Parathyroid adenoma (tissue), 2 donors: ENCODE data around the gene MED22.

Experiments used
- H2AFZ ChIP-seq: fragments of 300-600 bp; sonication (generic); one replicate; pipeline ENCODE4 v1.7.0; 2017; ENCODE audit warnings: antibody characterized with exemption, mild to moderate bottlenecking
- H3K27ac ChIP-seq: fragments of 300-600 bp; sonication (generic); one replicate; pipeline ENCODE4 v1.7.0; 2017
- H3K27me3 ChIP-seq: fragments of 300-600 bp; sonication (generic); one replicate; pipeline ENCODE4 v1.7.0; 2017; ENCODE audit warnings: low read length; ENCODE audit not compliant: control insufficient read depth, insufficient read depth
- H3K36me3 ChIP-seq: fragments of 300-600 bp; sonication (generic); one replicate; pipeline ENCODE4 v1.7.0; 2017; ENCODE audit warnings: low read length; ENCODE audit not compliant: control insufficient read depth, insufficient read depth
- H3K4me1 ChIP-seq: fragments of 300-600 bp; sonication (generic); one replicate; pipeline ENCODE4 v1.7.0; 2017; ENCODE audit warnings: control low read depth
- H3K4me2 ChIP-seq: fragments of 300-600 bp; sonication (generic); one replicate; pipeline ENCODE4 v1.7.0; 2017; ENCODE audit warnings: low read length
- H3K4me3 ChIP-seq: fragments of 300-600 bp; sonication (generic); one replicate; pipeline ENCODE4 v1.7.0; 2017; ENCODE audit warnings: low read depth, low read length
- H3K79me2 ChIP-seq: fragments of 300-600 bp; sonication (generic); one replicate; pipeline ENCODE4 v1.7.0; 2017; ENCODE audit warnings: control low read depth
- H3K9ac ChIP-seq: fragments of 300-600 bp; sonication (generic); one replicate; pipeline ENCODE4 v1.7.0; 2017; ENCODE audit warnings: mild to moderate bottlenecking
- H3K9me3 ChIP-seq: fragments of 300-600 bp; sonication (generic); one replicate; pipeline ENCODE4 v1.7.0; 2017; ENCODE audit warnings: low read length; ENCODE audit not compliant: control insufficient read depth
- TF ChIP-seq, protein P1 (sequence below): fragments of 300-600 bp; sonication (generic); IDR thresholded peaks from one replicate; pipeline ENCODE4 v1.7.0; 2017; ENCODE audit warnings: antibody characterized with exemption, mild to moderate bottlenecking
- donor health status: primary hyperparathyroidism.

The MED22 gene

DNA sequence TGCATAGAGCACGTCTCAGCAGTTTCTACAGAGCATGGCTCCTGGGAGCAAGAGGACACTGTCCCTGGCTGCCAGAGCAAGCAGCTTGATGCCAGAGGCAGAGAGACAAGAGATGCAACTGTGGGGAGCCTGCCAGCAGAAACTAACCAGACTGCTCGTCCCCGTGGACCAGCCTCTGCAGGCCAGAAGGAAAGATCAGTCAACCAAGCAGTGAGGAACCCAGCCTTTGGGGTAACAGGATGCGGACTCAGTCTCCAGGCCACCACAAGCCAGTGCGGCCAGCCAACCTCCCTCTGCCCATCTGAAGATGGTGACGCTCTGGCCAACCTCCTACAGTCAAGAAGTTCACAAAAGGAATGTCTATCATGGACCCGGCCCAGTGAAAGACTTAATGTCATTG is 24.2 kb upstream of the MED22 start:
- TF ChIP-seq, protein P1, sequence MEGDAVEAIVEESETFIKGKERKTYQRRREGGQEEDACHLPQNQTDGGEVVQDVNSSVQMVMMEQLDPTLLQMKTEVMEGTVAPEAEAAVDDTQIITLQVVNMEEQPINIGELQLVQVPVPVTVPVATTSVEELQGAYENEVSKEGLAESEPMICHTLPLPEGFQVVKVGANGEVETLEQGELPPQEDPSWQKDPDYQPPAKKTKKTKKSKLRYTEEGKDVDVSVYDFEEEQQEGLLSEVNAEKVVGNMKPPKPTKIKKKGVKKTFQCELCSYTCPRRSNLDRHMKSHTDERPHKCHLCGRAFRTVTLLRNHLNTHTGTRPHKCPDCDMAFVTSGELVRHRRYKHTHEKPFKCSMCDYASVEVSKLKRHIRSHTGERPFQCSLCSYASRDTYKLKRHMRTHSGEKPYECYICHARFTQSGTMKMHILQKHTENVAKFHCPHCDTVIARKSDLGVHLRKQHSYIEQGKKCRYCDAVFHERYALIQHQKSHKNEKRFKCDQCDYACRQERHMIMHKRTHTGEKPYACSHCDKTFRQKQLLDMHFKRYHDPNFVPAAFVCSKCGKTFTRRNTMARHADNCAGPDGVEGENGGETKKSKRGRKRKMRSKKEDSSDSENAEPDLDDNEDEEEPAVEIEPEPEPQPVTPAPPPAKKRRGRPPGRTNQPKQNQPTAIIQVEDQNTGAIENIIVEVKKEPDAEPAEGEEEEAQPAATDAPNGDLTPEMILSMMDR, result no peak
- Histone ChIP-seq H2AFZ (no peak overlapping the region), H3K4me1 (peaks cover 19% of the 10 kb centered on the region), H3K9ac (no peak overlapping the region), H3K4me2 (no peak overlapping the region), H3K4me3 (no peak overlapping the region), H3K27ac (no peak overlapping the region), H3K36me3 (no peaks in the 10 kb centered on the region), H3K79me2 (peaks cover 42% of the 10 kb centered on the region), H3K9me3 (no peaks in the 10 kb centered on the region), H3K27me3 (no peaks in the 10 kb centered on the region)

DNA sequence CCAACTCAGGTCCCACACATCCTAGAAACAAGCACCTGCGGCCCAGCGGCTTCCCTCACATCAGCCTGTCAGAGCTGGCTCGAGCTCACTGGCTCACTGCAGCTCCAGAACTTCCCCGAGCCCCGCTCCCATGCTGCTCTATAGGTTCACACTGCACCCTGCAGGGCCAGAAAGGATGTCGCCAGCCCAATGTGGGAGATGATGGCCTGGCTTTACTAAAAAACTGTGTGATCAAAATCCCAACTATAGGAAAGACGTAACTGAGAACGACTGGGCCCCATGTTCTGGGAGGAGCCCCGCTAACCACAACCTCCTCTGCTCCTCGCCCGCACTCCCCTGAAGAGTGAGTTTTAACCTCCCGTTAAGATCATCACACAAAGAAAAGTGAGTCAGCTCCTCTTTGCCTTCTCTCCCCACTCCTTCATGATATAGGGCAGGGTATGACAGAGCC is 23.4 kb upstream of the MED22 start:
- Histone ChIP-seq H3K9ac (no peak overlapping the region), H3K4me3 (no peak overlapping the region), H3K4me1 (peaks cover 19% of the 10 kb centered on the region), H3K79me2 (peaks cover 42% of the 10 kb centered on the region), H2AFZ (no peak overlapping the region), H3K9me3 (no peaks in the 10 kb centered on the region), H3K4me2 (no peak overlapping the region), H3K27me3 (no peaks in the 10 kb centered on the region), H3K27ac (no peak overlapping the region), H3K36me3 (no peaks in the 10 kb centered on the region)
- TF ChIP-seq, protein P1, result no peak

DNA sequence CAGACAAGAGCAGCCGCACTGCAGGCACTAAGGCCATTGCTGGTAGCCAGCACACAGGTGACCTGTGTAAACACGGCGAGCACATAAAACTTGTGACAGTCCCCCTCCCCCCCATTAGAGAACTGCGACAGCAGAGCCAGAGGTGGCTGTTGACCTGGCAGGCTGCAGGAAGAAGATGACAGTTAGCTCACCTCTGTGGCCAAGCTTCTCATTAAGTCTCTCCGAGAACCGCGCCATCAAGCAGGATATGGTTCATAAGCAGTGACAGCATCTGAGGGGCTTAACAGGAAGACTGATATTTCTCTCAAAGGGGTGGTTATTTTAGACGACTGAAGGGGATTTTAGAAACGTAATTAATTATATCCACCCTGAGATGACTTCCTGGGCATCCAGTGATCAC is 22.8 kb upstream of the MED22 start:
- H3K4me1 ChIP-seq, result peaks cover 19% of the 10 kb centered on the region
- H3K27me3 ChIP-seq, result no peaks in the 10 kb centered on the region
- H3K4me3 ChIP-seq, result no peak overlapping the region
- H3K9me3 ChIP-seq, result no peaks in the 10 kb centered on the region
- no peak overlapping the region for H3K27ac ChIP-seq
- no peak overlapping the region for H3K4me2 ChIP-seq
- peaks cover 45% of the 10 kb centered on the region for H3K79me2 ChIP-seq
- H3K36me3 ChIP-seq, result no peaks in the 10 kb centered on the region
- no peak overlapping the region for H2AFZ ChIP-seq
- TF ChIP-seq, protein P1, result no peak
- no peak overlapping the region for H3K9ac ChIP-seq

DNA sequence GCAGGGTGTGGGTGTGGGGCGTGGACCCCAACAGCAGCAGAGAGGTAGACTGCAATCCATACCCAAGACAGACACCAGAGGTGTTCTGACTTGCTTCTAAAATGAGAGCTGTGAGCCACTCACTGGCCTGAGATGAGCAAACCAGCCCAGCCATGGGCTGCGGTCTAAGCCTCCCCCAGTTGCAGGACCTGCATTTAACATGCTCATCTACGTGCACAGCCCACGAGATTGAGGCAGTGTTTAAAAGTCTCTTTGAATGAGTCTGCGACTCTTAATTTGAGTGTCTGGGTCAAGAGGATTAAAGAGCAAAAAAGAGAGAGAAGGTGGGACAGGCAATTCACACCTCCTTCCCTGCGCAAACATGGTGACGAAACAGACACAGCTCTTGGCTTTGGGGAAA is 22.0 kb upstream of the MED22 start:
- Histone ChIP-seq H2AFZ (no peak overlapping the region), H3K36me3 (no peaks in the 10 kb centered on the region), H3K27me3 (no peaks in the 10 kb centered on the region), H3K9ac (no peak overlapping the region), H3K27ac (no peak overlapping the region), H3K4me2 (no peak overlapping the region), H3K79me2 (peaks cover 43% of the 10 kb centered on the region), H3K4me3 (no peak overlapping the region), H3K9me3 (no peaks in the 10 kb centered on the region), H3K4me1 (peaks cover 19% of the 10 kb centered on the region)
- TF ChIP-seq, protein P1, result no peak

DNA sequence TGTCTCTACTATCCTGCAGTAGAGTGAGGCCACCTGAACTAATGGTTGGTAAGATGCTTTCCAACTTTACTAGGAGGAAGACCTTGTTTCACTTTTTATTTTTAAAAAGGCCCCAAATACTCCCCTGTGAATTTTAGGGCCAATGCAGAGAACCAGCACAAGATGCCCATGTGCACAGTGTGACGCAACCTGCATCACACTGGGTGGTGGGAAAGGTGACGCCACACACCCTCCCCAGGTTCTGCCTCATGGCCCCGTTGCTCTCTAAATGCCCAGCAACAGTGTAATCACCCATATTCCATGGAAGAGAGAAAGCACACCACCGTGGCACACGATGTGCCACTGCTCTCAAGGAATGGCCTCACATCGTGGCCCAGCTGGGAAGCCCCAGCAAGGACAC is 21.5 kb upstream of the MED22 start:
- Histone ChIP-seq H3K79me2 (peaks cover 39% of the 10 kb centered on the region), H3K4me2 (no peak overlapping the region), H3K27ac (no peak overlapping the region), H3K27me3 (no peaks in the 10 kb centered on the region), H3K9me3 (no peaks in the 10 kb centered on the region), H3K4me1 (peaks cover 19% of the 10 kb centered on the region), H3K36me3 (no peaks in the 10 kb centered on the region), H3K9ac (no peak overlapping the region), H2AFZ (no peak overlapping the region), H3K4me3 (no peak overlapping the region)
- TF ChIP-seq, protein P1, result no peak
